ENCODE measurements around the gene LPCAT3. TPM values are rescaled to one million over a fixed set of nuclear protein-coding genes. Genes with fewer than 3 reads are reported as not detected.

The LPCAT3 gene
- total and polyA plus RNA-seq, 2 of the 13 experiments (the other 11 are each of a cell fraction or from before 2014, with no cell fraction given), result 44.5 to 64.3 TPM

DNA sequence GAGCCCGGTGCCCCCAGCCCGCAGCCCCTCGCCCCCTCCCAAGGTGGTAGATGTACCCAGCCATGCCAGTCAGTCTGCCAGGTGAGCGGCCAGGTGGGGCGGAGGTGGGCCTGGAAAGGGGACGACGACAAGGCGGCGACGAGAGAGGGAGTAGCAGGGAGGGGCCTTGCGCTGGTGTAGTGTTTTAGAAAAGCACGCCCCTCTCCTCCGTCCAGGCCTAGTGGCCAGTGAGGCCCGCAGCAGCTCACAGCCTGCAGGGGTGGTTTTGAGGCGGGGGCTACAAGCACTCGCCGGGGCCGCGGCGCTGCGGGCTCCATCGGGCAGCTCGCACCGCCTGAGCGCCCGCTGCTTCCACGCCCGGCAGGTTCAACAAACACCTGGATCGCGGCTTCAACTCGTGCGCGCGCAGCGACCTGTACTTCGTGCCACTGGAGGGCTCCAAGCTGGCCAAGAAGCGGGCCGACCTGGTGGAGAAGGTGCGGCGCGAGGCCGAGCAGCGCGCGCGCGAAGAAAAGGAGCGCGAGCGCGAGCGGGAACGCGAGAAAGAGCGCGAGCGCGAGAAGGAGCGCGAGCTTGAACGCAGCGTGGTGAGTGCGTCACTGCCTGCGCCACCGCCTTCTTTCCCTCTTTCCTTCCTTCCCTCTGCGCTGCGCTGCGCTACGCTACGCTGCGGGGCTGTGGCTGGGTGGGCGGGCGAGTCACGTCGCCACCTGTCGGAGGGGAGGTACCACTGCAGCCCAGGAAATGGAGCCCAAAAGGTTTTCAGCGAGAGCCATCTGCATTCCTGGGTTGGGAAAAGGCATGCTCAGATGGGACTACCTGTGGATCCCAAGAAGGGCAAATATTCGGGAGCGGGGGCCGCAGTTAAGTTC, 80.6 kb downstream of the LPCAT3 start (continued):
- peak; percentile 66; the same call in 1 of the 2 replicates for TF ChIP-seq RAD21 (CRISPR knock-in tag; IDR thresholded peaks at IDR 0.05)
- TF ChIP-seq FIP1L1 (IDR thresholded peaks at IDR 0.05; ENCODE audit: borderline replicate concordance, insufficient read depth, low read depth, low read length), result 0 out of 2 replicates have a peak, but pooled peaks have one; percentile 77
- peak; percentile 82; the same call in 1 of the 2 replicates for TF ChIP-seq ZSCAN21 (CRISPR knock-in tag; IDR thresholded peaks at IDR 0.05; ENCODE audit: borderline replicate concordance)
- peak; percentile 54; the same call in 1 of the 2 replicates for TF ChIP-seq ZFP90 (CRISPR knock-in tag; IDR thresholded peaks at IDR 0.05; ENCODE audit: borderline replicate concordance)
- TF ChIP-seq MATR3 (CRISPR knock-in tag; IDR thresholded peaks at IDR 0.05), result no peak
- peak; percentile 80 for TF ChIP-seq ETV5 (CRISPR knock-in tag; IDR thresholded peaks at IDR 0.05; ENCODE audit: borderline replicate concordance)
- TF ChIP-seq AGO2 (optimal IDR thresholded peaks at IDR 0.05; ENCODE audit: low read depth, low read length), result peak; percentile 99
- peak; percentile 51 for TF ChIP-seq ZNF407 (CRISPR knock-in tag; IDR thresholded peaks at IDR 0.05; ENCODE audit: not compliant biosample characterization)
- peak; percentile 31; the same call in 1 of the 2 replicates for TF ChIP-seq MLX (CRISPR knock-in tag; IDR thresholded peaks at IDR 0.05)
- TF ChIP-seq GTF3A (CRISPR knock-in tag; conservative IDR thresholded peaks at IDR 0.05), result no peak
- no peak for TF ChIP-seq ZNF552 (CRISPR knock-in tag; IDR thresholded peaks at IDR 0.05; ENCODE audit: borderline replicate concordance)
- 0 out of 2 replicates have a peak, but pooled peaks have one; percentile 30 for TF ChIP-seq AHDC1 (CRISPR knock-in tag; IDR thresholded peaks at IDR 0.05; ENCODE audit: borderline replicate concordance)
- TF ChIP-seq MTA3 (CRISPR knock-in tag; IDR thresholded peaks at IDR 0.05), result no peak

Measured in HepG2 (cell line).